Psoas muscle (tissue), 8 donors: Measurements from ENCODE around the gene MAST4. TPM values are rescaled to one million over a fixed set of nuclear protein-coding genes. Genes with fewer than 3 reads are reported as not detected.

ENCODE experiments used
- ATAC-seq, 4 donors: fragments of 200-7000 bp; cut with Tn5 transposase; one replicate each; pipeline ENCODE4 v1.9.1; 2020; ENCODE audit warnings: moderate library complexity in 3 of 4, mild to moderate bottlenecking in 2 of 4
- DNase-seq, 2 donors: peaks; one replicate each; pipeline ENCODE4 v3.0.0-alpha.2; 2020
- H3K27ac ChIP-seq: fragments of 200-600 bp; one replicate; pipeline ENCODE4 v1.8.0; 2022
- H3K27me3 ChIP-seq, 3 donors: fragments of 200-600 bp in 1 of 3; one replicate each; pipeline versions ENCODE4 v1.6.1 to v1.8.0; 2013 to 2022; ENCODE audit warnings: low read length in 2 of 3, mild to moderate bottlenecking in 2 of 3, moderate library complexity in 1 of 3; ENCODE audit not compliant: insufficient read depth in 3 of 3
- H3K36me3 ChIP-seq, 2 donors: fragments of 200-600 bp in 1 of 2; one replicate each; pipeline versions ENCODE4 v1.6.1 to v1.8.0; 2013 to 2022; ENCODE audit warnings: low read depth in 1 of 2, mild to moderate bottlenecking in 1 of 2, moderate library complexity in 1 of 2; ENCODE audit not compliant: insufficient read depth in 1 of 2
- H3K4me1 ChIP-seq: fragments of 200-600 bp; one replicate; pipeline ENCODE4 v1.8.0; 2022
- H3K4me3 ChIP-seq: fragments of 200-600 bp; one replicate; pipeline ENCODE4 v1.8.0; 2022; ENCODE audit warnings: mild to moderate bottlenecking
- H3K9me3 ChIP-seq: fragments of 200-600 bp; one replicate; pipeline ENCODE4 v1.8.0; 2022
- CTCF ChIP-seq: fragments of 200-600 bp; IDR thresholded peaks from one replicate; pipeline ENCODE4 v1.8.0; 2022; ENCODE audit warnings: antibody characterized with exemption
- WGBS, 3 donors: extraction: QIAGEN DNeasy Blood & Tissue Kit; methylation state at CpG; one replicate each; pipeline versions ENCODE4 v1.1.6 to v1.1.7; 2013; 5-methylcytosine and 5-hydroxymethylcytosine counted together
- intact Hi-C, 2 donors: fragments of 100-400 bp; cut with DNase I; formaldehyde crosslinking; loops; one replicate each; pipeline versions ENCODE4 v1.11.0 to v1.14.2; 2022
- polyA plus RNA-seq, 3 donors: library from polyadenylated mRNA; stranded (reverse); fragments of 200-250 nt; gene quantifications; one replicate each; pipeline ENCODE4 v1.2.3, GENCODE V29; 2013
- total RNA-seq, 4 donors: library from RNA; stranded (reverse); fragmentation: NEBNext Ultra II Directional in 2 of 4; extraction: Animal tissue kit (Norgen Biotek cat#: 25700) in 2 of 4; gene quantifications; one replicate each; pipeline versions ENCODE4 v1.2.1 to v1.2.4, GENCODE V29; 2021 to 2023
- donor health status: healthy with polysubstance abuse.
- donor health status: DM: no; HTN: no; CAD: no; lungs with moderate emphysema.
- donor health status: Bipolar disorder and iron deficiency.
- donor health status: healthy.
- donor health status: DM: yes; HTN: yes; CAD: no.
- donor health status: DM: no; HTN: no; CAD: no.
- donor health status: DM: no; HTN: no; CAD: no.
- donor health status: DM: yes; HTN: yes; CAD: no.

Gene MAST4
- total and polyA plus RNA-seq, 7 donors, result 3.2 to 123 (median 12.1) TPM

GRCh38 chr5:67094476-67095300, 498.5 kb downstream of the MAST4 start:
- H3K27ac ChIP-seq, result peak overlapping the region; percentile 67
- no peaks in the 10 kb centered on the region for H3K27me3 ChIP-seq
- peaks cover 35% of the 10 kb centered on the region for H3K4me1 ChIP-seq
- no peaks in the 10 kb centered on the region for H3K9me3 ChIP-seq
- intact Hi-C loops, result loop anchor here in 1 of 2 donors (5.0 kb wide), 1 partner anchor 92 kb away; no protein-coding TSS in a partner anchor
- TF ChIP-seq CTCF, result no peak
- no peak overlapping the region for H3K4me3 ChIP-seq
- DNase-seq, result no peak
- H3K36me3 ChIP-seq, result peaks cover 6 to 19% of the 10 kb centered on the region in 2 donors
- ATAC-seq, result peak; percentile 43 to 82 (median 72)
- WGBS, 3 donors, result 42 to 48% (median 43%) methylated on average over 4 of the region's 4 CpGs

GRCh38 chr5:67095346-67096171, 499.4 kb downstream of the MAST4 start:
- H3K9me3 ChIP-seq, result no peaks in the 10 kb centered on the region
- DNase-seq (peak; percentile 67 to 82), ATAC-seq (peak; percentile 75 to 91 (median 86))
- intact Hi-C loops, result loop anchor here in 1 of 2 donors (5.0 kb wide), 1 partner anchor 93 kb away; no protein-coding TSS in a partner anchor
- peaks cover 4 to 25% of the 10 kb centered on the region in 2 donors for H3K36me3 ChIP-seq
- 14 to 21% (median 17%) methylated on average over 8 of the region's 8 CpGs for WGBS, 3 donors
- TF ChIP-seq CTCF, result no peak
- peak overlapping the region; percentile 21 for H3K4me3 ChIP-seq
- no peaks in the 10 kb centered on the region for H3K27me3 ChIP-seq
- H3K4me1 ChIP-seq, result peaks cover 35% of the 10 kb centered on the region
- peak overlapping the region; percentile 67 for H3K27ac ChIP-seq

- no peaks in the 10 kb centered on the region for H3K27me3 ChIP-seq
- H3K4me3 ChIP-seq, result no peak overlapping the region
- H3K36me3 ChIP-seq, result peaks cover 2 to 51% of the 10 kb centered on the region in 2 donors
- no peak overlapping the region for H3K27ac ChIP-seq
- H3K9me3 ChIP-seq, result no peaks in the 10 kb centered on the region
- no peak for TF ChIP-seq CTCF
- peaks cover 20% of the 10 kb centered on the region for H3K4me1 ChIP-seq
- no peak for ATAC-seq
- intact Hi-C loops, result loop anchor here in 1 of 2 donors (5.0 kb wide), 1 partner anchor 96 kb away; no protein-coding TSS in a partner anchor
- DNase-seq, result no peak
Observed at GRCh38 chr5:67098656-67099055, 502.5 kb downstream of the MAST4 start.

- DNase-seq, result no peak
- TF ChIP-seq CTCF, result no peak
- intact Hi-C loops, result no loop called here
- H3K4me3 ChIP-seq, result no peak overlapping the region
- 95 to 97% (median 95%) methylated on average over 10 of the region's 10 CpGs for WGBS, 3 donors
- ATAC-seq, result no peak
- no peaks in the 10 kb centered on the region for H3K27me3 ChIP-seq
- peaks cover 2 to 68% of the 10 kb centered on the region in 2 donors for H3K36me3 ChIP-seq
- peaks cover 6% of the 10 kb centered on the region for H3K4me1 ChIP-seq
- no peak overlapping the region for H3K27ac ChIP-seq
- no peaks in the 10 kb centered on the region for H3K9me3 ChIP-seq
Observed at GRCh38 chr5:67100301-67100700, 504.1 kb downstream of the MAST4 start.
